Testis (tissue), 3 donors: ENCODE data around the gene FIGNL2. TPM values are rescaled to one million over a fixed set of nuclear protein-coding genes. Genes with fewer than 3 reads are reported as not detected.

Source experiments
- DNase-seq: peaks from one replicate; pipeline ENCODE4 v3.0.0-alpha.2; 2019
- H3K27ac ChIP-seq, 2 donors: fragments of 200-600 bp; sonication (generic); one replicate each; pipeline ENCODE4 v1.5.1; 2019
- H3K27me3 ChIP-seq: fragments of 200-600 bp; sonication (generic); one replicate; pipeline ENCODE4 v1.5.1; 2019
- H3K36me3 ChIP-seq: fragments of 200-600 bp; sonication (generic); one replicate; pipeline ENCODE4 v1.5.1; 2017; ENCODE audit warnings: low read depth; ENCODE audit errors: missing control alignments
- H3K4me1 ChIP-seq: fragments of 200-600 bp; sonication (generic); one replicate; pipeline ENCODE4 v1.5.1; 2019
- H3K4me3 ChIP-seq, 2 donors: fragments of 200-600 bp; sonication (generic); one replicate each; pipeline ENCODE4 v1.5.1; 2017 to 2019
- H3K9me3 ChIP-seq: fragments of 200-600 bp; sonication (generic); one replicate; pipeline ENCODE4 v1.5.1; 2017
- POLR2A ChIP-seq: fragments of 450-650 bp; IDR thresholded peaks from one replicate; pipeline ENCODE4 v1.6.1; 2017; ENCODE audit warnings: antibody characterized with exemption, mild to moderate bottlenecking, moderate library complexity
- WGBS, 2 donors: methylation state at CpG; one replicate each; pipeline ENCODE4 v1.1.5; 2018; 5-methylcytosine and 5-hydroxymethylcytosine counted together
- intact Hi-C: fragments of 100-400 bp; cut with DNase I; formaldehyde crosslinking; loops from one replicate; pipeline ENCODE4 v1.15.1; 2023; ENCODE audit warnings: low total_unique reads
- polyA plus RNA-seq: library from polyadenylated mRNA; stranded (reverse); fragments of 350-450 nt; fragmentation: Illumina TruSeq; extraction: RNeasy Lipid Tissue Mini Kit (QIAGEN cat#74804); gene quantifications from one replicate; pipeline ENCODE4 v1.2.3, GENCODE V29; 2014; ENCODE audit warnings: low read depth, low replicate concordance; ENCODE audit not compliant: insufficient read depth
- total RNA-seq, 2 donors: library from RNA; depleted of rRNA; stranded (reverse); fragments of >200 nt; gene quantifications; one replicate each; pipeline ENCODE4 v1.2.3, GENCODE V29; 2016
- TF ChIP-seq, protein P1 (sequence below), 3 experiments: fragments of 450-650 bp in 2 of 3; fragments of 200-600 bp in 1 of 3; sonication (generic) in 1 of 3; IDR thresholded peaks; one replicate each; pipeline ENCODE4 v1.5.1; 2016 to 2019; ENCODE audit warnings: antibody characterized with exemption in 3 of 3, mild to moderate bottlenecking in 2 of 3, moderate library complexity in 1 of 3

Gene FIGNL2
- total and polyA plus RNA-seq, 3 donors from 2014 or later, result 1.1 to 2.1 (median 1.7) TPM

DNA sequence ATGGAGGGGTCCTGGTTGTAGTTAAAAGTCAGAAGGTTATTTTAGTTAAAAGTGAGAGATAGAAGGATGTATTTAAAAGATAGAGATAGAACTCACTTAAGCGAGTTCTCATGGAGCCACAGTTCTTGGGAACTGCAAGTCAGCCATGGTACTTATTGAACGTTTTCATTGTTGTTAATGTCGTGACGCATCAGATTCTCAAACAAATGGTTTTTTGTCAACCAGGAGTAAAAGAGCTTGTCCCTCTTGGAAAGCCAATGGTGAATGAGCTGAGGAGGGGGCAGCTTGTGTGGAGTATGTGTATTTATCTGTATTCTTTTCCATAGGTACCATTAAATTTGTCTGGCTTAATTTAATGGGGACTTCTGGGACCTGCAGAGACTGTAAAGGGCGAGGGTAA, 68.6 kb downstream of the FIGNL2 start:
- Histone ChIP-seq H3K36me3 (no peaks in the 10 kb centered on the region), H3K27me3 (no peaks in the 10 kb centered on the region), H3K27ac (no peak overlapping the region), H3K4me1 (no peaks in the 10 kb centered on the region), H3K4me3 (no peak overlapping the region), H3K9me3 (no peaks in the 10 kb centered on the region)
- intact Hi-C loops, result no loop called here
- no peak for DNase-seq
- 89 to 95% methylated on average over 5 of the region's 5 CpGs for WGBS, 2 donors
- TF ChIP-seq, protein P1, sequence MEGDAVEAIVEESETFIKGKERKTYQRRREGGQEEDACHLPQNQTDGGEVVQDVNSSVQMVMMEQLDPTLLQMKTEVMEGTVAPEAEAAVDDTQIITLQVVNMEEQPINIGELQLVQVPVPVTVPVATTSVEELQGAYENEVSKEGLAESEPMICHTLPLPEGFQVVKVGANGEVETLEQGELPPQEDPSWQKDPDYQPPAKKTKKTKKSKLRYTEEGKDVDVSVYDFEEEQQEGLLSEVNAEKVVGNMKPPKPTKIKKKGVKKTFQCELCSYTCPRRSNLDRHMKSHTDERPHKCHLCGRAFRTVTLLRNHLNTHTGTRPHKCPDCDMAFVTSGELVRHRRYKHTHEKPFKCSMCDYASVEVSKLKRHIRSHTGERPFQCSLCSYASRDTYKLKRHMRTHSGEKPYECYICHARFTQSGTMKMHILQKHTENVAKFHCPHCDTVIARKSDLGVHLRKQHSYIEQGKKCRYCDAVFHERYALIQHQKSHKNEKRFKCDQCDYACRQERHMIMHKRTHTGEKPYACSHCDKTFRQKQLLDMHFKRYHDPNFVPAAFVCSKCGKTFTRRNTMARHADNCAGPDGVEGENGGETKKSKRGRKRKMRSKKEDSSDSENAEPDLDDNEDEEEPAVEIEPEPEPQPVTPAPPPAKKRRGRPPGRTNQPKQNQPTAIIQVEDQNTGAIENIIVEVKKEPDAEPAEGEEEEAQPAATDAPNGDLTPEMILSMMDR (IDR thresholded peaks at IDR 0.05), result no peak
- no peak for TF ChIP-seq POLR2A

DNA sequence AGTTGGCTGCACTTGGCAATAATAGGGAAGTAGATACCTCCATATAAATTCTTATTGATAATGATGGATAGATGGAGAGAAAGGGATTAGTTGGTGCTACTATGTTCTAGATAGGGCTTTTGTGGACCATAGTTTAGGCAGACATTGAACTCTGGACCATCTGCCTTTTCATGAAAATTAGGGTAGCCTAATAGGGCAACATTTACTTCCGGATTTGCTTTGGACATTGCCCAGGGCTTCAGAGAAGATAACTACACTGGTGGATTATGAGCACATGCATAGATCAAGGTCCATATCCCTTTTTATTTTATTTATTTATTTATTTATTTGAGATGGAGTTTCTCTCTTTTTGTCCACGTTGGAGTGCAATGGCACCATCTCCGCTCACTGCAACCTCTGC, 70.5 kb downstream of the FIGNL2 start:
- no peak overlapping the region for H3K27ac ChIP-seq
- no peaks in the 10 kb centered on the region for H3K27me3 ChIP-seq
- H3K9me3 ChIP-seq, result no peaks in the 10 kb centered on the region
- H3K4me1 ChIP-seq, result no peaks in the 10 kb centered on the region
- H3K4me3 ChIP-seq, result no peak overlapping the region
- DNase-seq, result no peak
- WGBS, 2 donors, result 83 to 89% methylated on average over 3 of the region's 3 CpGs
- intact Hi-C loops, result no loop called here
- H3K36me3 ChIP-seq, result no peaks in the 10 kb centered on the region
- TF ChIP-seq, protein P1 (IDR thresholded peaks at IDR 0.05), result no peak
- no peak for TF ChIP-seq POLR2A

DNA sequence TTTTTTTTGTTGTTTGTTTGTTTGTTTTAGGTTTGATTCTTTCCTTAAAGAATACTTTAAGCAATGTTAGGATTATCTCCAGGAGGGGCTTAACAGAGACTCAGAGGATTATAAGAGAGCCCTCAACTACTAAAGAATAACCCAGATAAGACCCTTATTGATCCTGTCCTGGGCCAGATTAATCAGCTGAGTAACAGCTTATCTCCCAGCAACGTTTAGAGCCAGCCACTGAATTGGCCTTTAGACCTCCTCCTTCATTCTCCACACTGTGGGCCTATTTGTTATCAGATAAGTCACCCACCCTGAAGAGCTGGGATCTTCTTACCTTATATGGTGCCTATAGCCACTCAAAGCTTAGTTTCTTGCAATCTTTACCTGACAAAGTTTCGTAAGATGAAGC, 71.1 kb downstream of the FIGNL2 start:
- no peaks in the 10 kb centered on the region for H3K27me3 ChIP-seq
- H3K36me3 ChIP-seq, result no peaks in the 10 kb centered on the region
- WGBS, 2 donors, result 65 to 68% methylated on average over 2 of the region's 2 CpGs
- H3K27ac ChIP-seq, result no peak overlapping the region
- H3K4me3 ChIP-seq, result no peak overlapping the region
- TF ChIP-seq, protein P1 (IDR thresholded peaks at IDR 0.05), result no peak
- TF ChIP-seq POLR2A, result no peak
- no peaks in the 10 kb centered on the region for H3K9me3 ChIP-seq
- intact Hi-C loops, result no loop called here
- no peak for DNase-seq
- H3K4me1 ChIP-seq, result no peaks in the 10 kb centered on the region

DNA sequence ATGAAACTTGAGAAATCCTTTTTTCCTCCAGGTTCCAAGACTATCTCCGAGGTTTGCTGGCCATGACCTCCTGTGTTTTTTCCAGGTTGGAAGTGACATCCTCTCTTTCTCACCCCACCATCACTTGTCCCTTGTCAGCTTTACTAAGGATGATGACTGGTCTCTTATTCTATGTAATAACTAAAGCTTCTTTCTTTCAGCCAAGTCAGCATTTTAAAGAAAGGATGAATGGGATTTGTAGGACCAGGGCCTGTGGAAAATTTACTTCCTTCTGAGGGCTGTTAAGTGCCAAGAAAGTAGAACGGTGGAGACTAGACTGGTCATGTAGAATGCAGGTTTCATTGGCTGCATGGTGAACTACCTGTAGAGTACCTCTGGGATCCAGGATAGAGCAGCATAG, 73.6 kb downstream of the FIGNL2 start:
- Histone ChIP-seq H3K27ac (no peak overlapping the region), H3K9me3 (no peaks in the 10 kb centered on the region), H3K36me3 (no peaks in the 10 kb centered on the region), H3K27me3 (no peaks in the 10 kb centered on the region), H3K4me1 (no peaks in the 10 kb centered on the region), H3K4me3 (no peak overlapping the region)
- intact Hi-C loops, result no loop called here
- no peak for DNase-seq
- WGBS, 2 donors, result 79 to 84% methylated on average over 2 of the region's 2 CpGs
- TF ChIP-seq POLR2A, result no peak
- TF ChIP-seq, protein P1 (IDR thresholded peaks at IDR 0.05), result no peak

DNA sequence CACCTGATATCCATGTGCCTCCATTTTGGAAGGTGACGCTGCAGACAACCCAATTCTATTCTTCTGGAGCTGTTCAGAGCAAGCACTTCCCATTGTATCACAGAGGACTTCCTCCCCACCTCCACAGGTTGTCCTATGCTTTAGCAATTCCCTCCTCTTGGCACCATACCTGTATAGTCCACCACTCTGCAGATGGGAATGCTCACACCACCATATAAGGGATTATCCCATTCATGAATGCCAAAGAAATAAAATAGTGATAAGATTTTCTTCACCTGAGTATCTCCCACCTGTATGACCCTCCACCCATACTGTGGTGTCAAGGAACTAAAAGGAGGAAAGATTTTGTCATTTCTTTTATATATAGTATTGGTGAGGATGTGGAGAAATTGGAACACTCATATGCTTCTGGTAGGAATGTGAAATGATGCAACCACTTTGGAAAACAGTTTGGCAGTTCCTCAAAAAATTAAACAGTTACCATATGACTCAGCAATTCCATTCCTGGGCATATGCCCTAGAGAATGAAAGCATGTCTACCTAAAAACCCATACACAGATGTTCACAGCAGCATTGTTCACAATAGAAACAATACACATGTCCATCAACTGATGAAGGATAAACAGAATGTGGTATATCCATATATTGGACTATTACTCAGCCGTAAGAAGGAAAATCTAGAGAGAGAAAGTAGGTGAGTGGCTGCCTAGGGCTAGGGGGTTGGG, 75.2 kb downstream of the FIGNL2 start:
- H3K36me3 ChIP-seq, result no peaks in the 10 kb centered on the region
- intact Hi-C loops, result no loop called here
- no peak for TF ChIP-seq POLR2A
- TF ChIP-seq, protein P1 (IDR thresholded peaks at IDR 0.05), result no peak
- 95 to 97% methylated on average over 2 of the region's 2 CpGs for WGBS, 2 donors
- no peaks in the 10 kb centered on the region for H3K27me3 ChIP-seq
- H3K4me3 ChIP-seq, result no peak overlapping the region
- no peak for DNase-seq
- no peak overlapping the region for H3K27ac ChIP-seq
- no peaks in the 10 kb centered on the region for H3K9me3 ChIP-seq
- no peaks in the 10 kb centered on the region for H3K4me1 ChIP-seq
